C1 segment of cervical spinal cord (tissue), 14 donors: ENCODE results near the gene CES2.

Experiments
- DNase-seq, 14 donors: peaks; one replicate each; lab custom pipeline; 2025; lab: John Stamatoyannopoulos, UW

Gene CES2

GRCh38 chr16:66918803-66919568, 16.3 kb upstream of the CES2 start, which contains the start of gene CDH16:
CDH16 (minus strand) TSS chr16:66918885; CDS start chr16:66918065, 820 bp downstream.
- DNase-seq: no peak

GRCh38 chr16:66919569-66920298, 15.6 kb upstream of the CES2 start:
- no peak for DNase-seq

- no peak for DNase-seq
Observed at GRCh38 chr16:66920299-66920590, 15.1 kb upstream of the CES2 start.

- DNase-seq: no peak
Observed at GRCh38 chr16:66920924-66921680, 14.2 kb upstream of the CES2 start.

DNA sequence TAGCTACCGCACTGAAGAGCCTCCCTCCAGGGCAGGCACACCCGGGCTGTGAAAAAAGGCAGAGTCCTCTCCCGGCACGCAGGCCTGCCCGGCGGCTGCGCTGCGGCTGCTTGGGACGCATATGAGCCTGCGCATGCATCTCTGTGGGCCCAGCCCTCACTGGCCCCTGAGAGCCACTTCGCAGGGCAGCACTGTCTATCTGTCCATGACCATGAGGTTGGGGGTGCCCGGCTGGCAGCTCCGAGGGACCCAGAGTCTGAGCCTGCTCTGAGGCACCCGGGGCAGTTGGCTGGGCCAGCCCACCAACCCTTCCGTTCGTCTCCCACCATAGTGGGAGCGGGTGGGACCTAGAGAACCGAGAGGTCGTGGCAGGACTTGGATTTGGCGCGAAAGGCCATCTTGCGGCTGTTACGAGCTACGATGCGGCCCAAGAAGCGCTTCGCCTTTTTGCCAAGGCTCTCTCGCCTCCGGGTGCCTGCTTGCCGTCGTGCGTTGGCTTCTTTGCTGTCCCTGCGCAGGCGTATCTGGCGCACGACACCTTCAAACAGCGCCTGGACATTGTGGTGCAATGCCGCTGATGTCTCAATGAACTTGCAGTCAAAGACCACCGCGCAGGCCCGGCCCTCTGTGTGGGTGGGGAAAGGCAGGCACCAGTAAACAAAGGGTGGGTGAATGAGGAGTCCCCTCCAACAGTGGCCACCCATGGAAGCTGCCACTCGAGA, 13.4 kb upstream of the CES2 start:
- DNase-seq: no peak

DNA sequence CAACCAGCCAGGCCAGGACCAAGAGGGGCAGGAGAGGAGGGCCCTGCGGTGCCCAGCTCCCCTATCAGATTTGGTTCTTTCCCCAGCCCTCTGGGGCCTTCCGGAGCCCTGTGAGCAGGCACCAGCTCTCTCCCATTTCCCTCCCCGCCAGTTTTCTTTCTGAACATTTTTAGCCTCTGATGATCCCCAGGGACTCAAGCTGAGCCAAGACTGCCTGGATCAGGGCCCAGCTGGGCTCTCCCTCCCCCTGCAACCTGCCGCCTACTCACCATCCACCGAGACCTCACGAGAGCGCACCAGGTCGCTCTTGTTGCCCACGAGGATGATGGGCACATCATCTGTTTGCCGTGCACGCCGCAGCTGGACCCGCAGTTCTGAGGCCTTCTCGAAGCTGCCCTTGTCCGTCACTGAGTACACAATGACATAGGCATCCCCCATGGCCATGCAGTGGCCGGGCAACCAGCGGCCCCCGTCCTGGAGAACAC, 12.0 kb upstream of the CES2 start:
- peak in 5 of 14 donors; percentile 21 to 63 (median 25) for DNase-seq

- DNase-seq: no peak
Observed at GRCh38 chr16:66923866-66924265, 11.4 kb upstream of the CES2 start.

GRCh38 chr16:66924527-66925321, 10.6 kb upstream of the CES2 start:
- peak in 2 of 14 donors; percentile 19 to 31 for DNase-seq

DNA sequence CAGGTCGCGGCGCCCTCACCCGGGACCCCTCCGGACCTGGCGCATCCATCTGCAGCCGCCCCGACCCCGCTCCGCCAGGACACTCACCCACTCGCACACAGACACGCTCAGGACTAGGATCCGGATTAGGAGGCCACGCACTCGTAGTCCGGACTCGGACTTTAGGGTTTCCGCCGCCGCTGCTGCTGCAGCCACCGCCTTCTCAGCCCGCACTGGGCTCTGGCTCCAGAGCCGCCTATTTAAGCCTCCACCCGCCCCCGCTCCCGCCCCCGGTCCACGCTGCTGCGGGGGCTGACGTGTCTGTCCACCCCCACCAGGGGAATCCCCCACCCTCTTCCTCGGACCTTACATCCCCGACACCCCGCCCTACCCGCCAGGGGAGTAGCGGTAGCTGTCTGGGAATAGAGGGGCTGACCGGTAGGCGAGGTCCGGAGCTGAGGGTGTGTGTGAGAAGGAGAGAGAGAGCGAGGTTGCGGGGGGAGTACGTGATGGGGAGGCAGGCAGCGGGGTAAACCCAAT, 9.9 kb upstream of the CES2 start, which contains the start of gene RRAD:
Gene RRAD, minus strand, starts transcription at position 214 of the 519 bp plus-strand sequence. CDS start 356 bp downstream, outside the sequence.
- peak in 8 of 14 donors; percentile 9 to 61 (median 26) for DNase-seq

DNA sequence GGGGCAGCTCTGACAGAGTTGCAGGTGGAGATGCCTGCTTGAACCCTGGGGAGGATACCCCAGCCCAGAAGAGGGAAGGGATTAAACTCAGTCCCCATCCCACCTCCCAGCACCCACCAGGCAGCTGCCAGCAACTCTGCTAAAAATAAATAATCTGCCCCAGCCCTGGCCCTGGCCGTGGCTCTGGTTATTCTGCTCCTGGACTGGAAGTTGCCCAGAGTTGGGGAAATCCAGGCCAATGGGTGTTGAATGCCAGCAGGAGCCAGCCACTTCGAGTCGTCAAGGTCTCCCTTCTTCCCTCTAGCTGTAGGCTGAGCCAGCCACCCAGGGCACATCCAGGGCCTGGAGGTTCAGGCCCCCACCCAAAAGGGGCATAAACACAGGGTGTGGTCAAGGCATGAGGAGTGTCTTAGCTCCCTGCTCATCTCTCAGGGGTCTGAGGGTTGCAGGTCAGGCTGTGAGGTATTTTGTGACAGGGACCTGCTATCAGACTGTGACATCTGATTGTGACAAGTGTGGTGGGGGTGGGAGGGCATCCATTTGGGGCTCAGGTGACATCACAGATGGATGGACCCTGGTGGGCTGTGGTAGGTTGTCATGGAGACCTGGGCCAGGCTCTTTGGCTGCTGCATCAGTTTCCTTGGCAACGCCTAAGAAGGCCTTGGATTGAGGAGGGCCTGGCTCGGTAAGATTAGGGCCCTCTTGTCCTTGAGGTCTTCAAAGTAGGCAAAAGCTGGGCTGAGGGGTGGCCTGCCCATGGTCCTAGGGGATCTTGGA, 9.0 kb upstream of the CES2 start:
- DNase-seq: peak in 9 of 14 donors; percentile 20 to 51 (median 37)

GRCh38 chr16:66926961-66927436, 8.3 kb upstream of the CES2 start:
- DNase-seq: peak in 4 of 14 donors; percentile 36 to 50 (median 42)

DNA sequence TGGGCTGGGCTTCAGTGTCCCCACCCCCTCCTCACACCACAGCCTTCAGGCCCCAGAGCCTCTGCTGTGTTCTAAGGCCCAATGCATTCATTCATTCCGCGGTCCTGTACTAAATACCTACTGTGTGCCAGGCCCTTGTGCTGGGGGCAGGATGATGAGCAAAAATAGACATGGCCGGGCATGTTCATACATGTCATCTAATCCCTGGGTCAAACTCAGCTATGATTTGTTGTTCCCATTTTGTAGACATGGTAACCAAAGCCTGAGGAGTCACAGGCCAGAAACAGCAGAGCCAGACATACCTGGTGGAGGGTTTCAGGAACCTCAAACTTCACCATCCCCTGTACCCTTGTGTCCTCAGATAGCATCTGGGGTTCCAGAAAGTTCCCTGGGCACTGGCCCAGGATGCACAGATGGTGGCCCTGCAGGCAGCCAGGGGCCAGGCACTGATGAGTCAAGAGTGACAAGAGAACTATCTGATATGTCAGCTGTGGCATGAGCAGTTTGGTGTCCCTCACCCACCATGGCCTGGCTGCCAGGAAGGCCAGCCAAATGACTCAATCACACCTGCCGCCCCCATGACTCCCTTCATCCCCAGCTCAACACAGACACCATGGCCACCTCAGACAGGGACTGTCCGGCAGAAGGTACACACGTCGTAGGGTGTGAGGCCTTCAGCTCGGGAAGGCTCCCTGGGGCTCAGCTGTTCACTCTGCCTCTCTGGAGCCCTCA, 7.2 kb upstream of the CES2 start:
- peak in 3 of 14 donors; percentile 19 to 52 (median 46) for DNase-seq

GRCh38 chr16:66928702-66929388, 6.5 kb upstream of the CES2 start:
- peak in 1 of 14 donors; percentile 4 for DNase-seq

GRCh38 chr16:66930189-66930588, 5.1 kb upstream of the CES2 start:
- no peak for DNase-seq

GRCh38 chr16:66931665-66932064, 3.7 kb upstream of the CES2 start:
- no peak for DNase-seq

DNA sequence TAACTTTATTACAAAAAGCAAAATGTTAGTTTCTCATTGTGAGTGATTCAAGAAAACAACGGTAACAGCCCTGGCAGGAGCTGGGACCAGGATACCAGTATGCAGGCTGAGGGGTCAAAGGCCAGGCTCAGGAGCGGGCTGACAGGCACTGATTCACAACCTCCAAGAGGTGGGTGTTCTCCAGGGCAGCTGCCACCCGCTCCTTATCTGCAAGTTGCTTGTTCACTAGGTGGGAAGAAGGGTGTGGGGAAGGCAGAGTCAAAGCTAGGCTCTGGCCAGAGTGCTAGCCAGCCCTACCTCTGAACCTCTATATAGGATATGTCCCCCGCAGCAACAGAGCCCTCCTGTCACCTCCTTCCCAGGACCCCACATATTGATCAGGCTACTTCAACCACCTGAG, 3.2 kb upstream of the CES2 start:
- no peak for DNase-seq

DNA sequence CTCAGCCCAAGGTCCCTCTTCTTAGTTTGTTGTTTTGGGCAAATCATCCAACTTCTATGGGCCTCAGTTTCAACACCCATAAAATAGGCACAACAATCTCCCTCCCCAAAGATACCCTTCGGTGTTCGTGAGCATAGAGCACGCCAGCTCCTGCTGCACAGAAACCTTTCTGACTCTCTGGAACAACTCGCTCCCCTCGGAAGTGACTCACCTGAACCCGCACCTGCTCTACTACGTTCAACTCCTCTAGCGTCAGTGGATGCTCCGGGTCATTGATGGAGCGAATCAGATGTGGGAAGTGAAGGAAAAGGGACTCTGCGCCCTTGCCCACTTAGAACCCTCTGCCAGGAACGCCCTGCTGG, 1.6 kb upstream of the CES2 start:
- no peak for DNase-seq
